Measurements from ENCODE around the gene CT45A9. TPM values are rescaled to one million over a fixed set of nuclear protein-coding genes. Genes with fewer than 3 reads are reported as not detected.
"Not testable (repeated sequence)": the region's sequence is repeated elsewhere in the genome, so short reads cannot be mapped to it uniquely, and the experiment has no call there.

The CT45A9 gene, protein sequence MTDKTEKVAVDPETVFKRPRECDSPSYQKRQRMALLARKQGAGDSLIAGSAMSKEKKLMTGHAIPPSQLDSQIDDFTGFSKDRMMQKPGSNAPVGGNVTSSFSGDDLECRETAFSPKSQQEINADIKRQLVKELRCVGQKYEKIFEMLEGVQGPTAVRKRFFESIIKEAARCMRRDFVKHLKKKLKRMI
- not detected for polyA plus RNA-seq (2012; ENCODE audit: missing spikeins)

DNA sequence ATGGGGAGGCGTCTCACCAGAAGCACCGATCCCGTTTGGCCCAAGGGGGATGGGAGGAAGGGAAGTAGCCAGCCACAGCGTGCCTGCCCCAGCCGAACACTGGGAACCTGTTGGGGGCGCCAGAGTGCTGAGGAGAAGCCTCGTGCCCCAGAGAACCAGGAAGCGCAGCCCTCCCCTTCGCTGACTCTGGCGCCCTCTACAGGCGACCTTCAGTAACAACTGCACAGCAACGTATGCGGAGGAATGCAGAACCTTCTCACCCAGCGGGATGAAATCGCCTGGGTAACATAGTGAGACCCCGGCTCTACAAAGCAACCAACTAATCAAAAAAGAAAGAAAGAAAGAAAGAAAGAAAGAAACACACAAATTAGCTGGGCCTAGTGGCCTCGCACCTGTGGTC lies at the start of gene CT45A9:
Gene CT45A9, minus strand, starts transcription at position 101 of the 400 bp plus-strand sequence. CDS start 3,751 bp downstream, outside the sequence.
- FAIRE-seq; DNase-seq (ENCODE audit: insufficient read length): not testable (repeated sequence)

DNA sequence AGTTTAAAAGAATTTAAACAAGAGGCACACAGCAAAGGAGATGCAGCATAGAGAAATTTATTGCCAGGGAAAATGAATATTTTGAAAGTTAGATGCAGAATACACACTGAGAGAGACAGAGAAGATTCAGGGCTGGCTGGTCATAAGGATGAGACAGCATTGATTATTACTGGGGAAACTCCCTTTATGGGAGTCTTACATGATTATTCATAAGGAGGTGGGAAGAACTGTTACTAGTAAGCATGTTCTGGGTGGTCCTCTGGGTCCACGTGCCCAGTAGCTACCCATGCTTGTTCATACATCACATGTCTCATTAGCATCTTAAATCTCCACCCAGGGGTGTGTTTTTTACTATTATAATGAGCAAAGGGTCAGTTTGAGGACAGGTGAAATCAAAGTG lies 48.9 kb upstream of the CT45A9 start:
- FAIRE-seq, result peak; percentile 81

DNA sequence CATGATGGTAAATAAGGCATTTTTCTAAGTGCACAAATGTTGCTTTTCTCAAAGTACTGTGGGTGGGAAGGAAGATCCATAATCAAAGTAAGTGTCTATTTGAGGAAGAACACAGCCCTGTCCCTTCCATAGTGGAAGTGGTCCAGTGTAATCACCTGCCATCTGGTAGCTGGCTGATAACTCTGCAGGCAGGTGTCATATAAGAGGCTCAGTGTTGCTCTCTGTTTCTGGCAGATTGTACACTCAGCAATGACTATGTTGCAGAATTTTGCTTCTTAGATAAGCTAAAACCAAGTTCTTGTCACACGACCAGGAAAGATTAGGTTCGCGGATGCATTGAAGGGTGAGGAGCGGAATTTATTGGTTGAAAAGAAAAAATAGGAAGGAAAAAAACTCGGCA lies 42.8 kb upstream of the CT45A9 start:
- no peak for FAIRE-seq
- no peak for DNase-seq (ENCODE audit: insufficient read length)
- TF ChIP-seq POLR2AphosphoS5 (IDR thresholded peaks at IDR 0.05; ENCODE audit: low read depth, low read length) (no peak), TAF1 (IDR thresholded peaks at IDR 0.05; ENCODE audit: borderline replicate concordance, low read depth, low read length) (no peak)

More for the DNA sequence above, 48.9 kb upstream of the CT45A9 start:
- DNase-seq (ENCODE audit: insufficient read length), result not testable (repeated sequence)

DNA sequence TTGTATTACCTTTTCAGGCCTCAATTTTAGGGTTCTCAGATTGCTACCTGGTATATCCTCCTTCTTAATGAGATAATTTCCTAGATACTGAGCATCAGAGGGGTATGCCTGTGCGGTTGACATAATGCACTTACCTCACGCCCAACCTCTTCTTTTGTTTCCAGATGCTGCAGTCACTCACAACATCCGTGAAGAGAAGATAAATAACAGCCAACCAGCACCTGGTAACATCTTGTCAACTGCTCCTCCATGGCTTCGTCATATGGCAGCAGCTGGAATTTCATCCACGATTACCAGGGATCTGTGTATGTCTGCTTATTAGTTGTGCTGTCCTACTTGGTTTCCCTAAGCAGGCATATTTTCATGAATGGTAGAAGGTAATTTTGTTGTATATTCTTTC lies 38.6 kb upstream of the CT45A9 start:
- FAIRE-seq (no peak), DNase-seq (ENCODE audit: insufficient read length) (no peak)
- no peak for TF ChIP-seq POLR2A (IDR thresholded peaks at IDR 0.05; ENCODE audit: low read depth, low read length)
- no peak for TF ChIP-seq POLR2AphosphoS5 (IDR thresholded peaks at IDR 0.05; ENCODE audit: low read depth, low read length)
- TF ChIP-seq TAF1 (IDR thresholded peaks at IDR 0.05; ENCODE audit: borderline replicate concordance, low read depth, low read length), result no peak

DNA sequence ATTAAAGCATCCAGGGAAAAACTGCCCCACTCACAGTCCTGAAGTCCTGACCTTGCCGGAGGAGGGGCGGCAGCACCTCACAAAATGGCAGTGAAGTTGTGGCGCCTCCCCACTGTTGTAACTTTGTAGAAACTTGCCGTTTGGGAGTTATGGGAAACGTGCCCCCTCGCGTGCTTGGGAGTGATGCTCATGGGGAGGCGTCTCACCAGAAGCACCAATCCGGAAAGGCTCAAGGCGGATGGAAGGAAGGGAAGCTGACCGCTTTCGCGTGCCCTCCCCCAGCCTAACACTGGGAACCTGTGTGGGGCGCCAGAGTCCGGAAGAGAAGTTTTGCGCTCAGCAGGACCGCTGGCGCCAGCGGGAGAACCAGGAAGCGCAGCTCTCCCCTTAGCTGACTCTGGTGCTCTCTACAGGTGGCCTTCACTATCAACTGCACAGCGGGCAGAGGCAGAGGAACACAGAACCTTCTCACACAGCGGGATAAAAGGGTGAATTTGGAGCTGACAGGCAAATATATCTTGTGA lies 21.7 kb upstream of the CT45A9 start, which contains the start of the genes CT45A10 and SAGE1:
Gene CT45A10, minus strand, starts transcription at position 151 of the 524 bp plus-strand sequence. CDS start 8,100 bp downstream, outside the sequence.
Gene SAGE1, plus strand, starts transcription at position 423 of the 524 bp plus-strand sequence. CDS start 2,527 bp downstream, outside the sequence.
- TF ChIP-seq POLR2AphosphoS5 (IDR thresholded peaks at IDR 0.05; ENCODE audit: low read depth, low read length) (no peak), POLR2A (IDR thresholded peaks at IDR 0.05; ENCODE audit: low read depth, low read length) (no peak), TAF1 (IDR thresholded peaks at IDR 0.05; ENCODE audit: borderline replicate concordance, low read depth, low read length) (no peak)
- FAIRE-seq, result no peak
- no peak for DNase-seq (ENCODE audit: insufficient read length)

DNA sequence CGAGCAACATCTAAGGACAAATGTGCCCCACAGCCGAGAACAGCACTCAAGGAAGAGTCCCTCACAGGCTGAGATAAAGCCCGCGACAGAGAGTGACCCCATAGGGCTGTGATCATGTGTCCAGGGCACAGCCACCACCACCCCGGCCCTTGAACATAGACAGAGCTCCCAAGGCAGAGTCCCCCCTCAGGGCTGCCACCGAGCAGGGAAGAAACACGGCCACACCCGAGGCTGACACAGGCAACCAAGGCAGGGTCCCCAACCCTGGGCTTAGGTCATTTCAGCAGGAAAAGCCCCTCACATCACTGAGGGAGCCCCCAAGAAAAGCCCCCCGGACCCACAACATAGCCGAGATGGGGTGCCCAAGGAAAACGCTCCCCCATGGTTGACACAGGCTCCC lies 21.2 kb upstream of the CT45A9 start:
- TF ChIP-seq POLR2A (IDR thresholded peaks at IDR 0.05; ENCODE audit: low read depth, low read length), result no peak
- TF ChIP-seq TAF1 (IDR thresholded peaks at IDR 0.05; ENCODE audit: borderline replicate concordance, low read depth, low read length), result no peak
- TF ChIP-seq POLR2AphosphoS5 (IDR thresholded peaks at IDR 0.05; ENCODE audit: low read depth, low read length), result no peak
- FAIRE-seq (no peak), DNase-seq (ENCODE audit: insufficient read length) (no peak)

DNA sequence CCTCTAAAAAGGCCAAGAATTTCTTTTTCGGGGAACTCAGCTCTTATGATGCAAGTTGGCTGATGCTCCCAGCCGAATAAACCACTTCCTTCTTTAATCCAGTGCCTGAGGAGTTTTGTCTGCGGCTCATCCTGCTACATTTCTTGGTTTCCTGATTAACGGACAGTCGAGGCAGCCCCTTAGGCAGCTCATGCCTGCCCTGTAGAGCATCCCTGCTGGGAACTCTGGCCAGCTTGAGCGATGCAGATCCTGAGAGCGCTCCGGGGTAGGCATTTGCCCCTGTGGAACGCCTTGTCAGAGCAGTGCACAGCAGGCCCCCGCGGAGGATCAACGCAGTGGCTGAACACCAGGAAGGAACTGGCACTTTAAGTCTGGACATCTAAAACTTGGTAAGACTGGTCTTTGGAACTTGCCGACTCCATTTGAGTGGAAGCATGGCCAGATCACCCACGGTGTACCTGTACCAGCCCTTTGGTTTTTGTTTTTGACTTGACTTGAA lies 18.5 kb upstream of the CT45A9 start:
- FAIRE-seq (no peak), DNase-seq (ENCODE audit: insufficient read length) (no peak)
- no peak for TF ChIP-seq POLR2AphosphoS5 (IDR thresholded peaks at IDR 0.05; ENCODE audit: low read depth, low read length)
- no peak for TF ChIP-seq POLR2A (IDR thresholded peaks at IDR 0.05; ENCODE audit: low read depth, low read length)
- TF ChIP-seq TAF1 (IDR thresholded peaks at IDR 0.05; ENCODE audit: borderline replicate concordance, low read depth, low read length), result no peak

DNA sequence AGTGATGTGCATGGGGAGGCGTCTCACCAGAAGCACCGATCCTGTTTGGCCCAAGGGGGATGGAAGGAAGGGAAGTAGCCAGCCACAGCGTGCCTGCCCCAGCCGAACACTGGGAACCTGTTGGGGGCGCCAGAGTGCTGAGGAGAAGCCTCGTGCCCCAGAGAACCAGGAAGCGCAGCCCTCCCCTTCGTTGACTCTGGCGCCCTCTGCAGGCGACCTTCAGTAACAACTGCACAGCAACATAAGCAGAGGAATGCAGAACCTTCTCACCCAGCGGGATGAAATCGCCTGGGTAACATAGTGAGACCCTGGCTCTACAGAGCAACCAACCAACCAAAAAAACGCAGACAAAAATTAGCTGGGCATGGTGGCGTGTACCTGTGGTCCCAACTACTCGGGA lies 17.4 kb upstream of the CT45A9 start:
- DNase-seq (ENCODE audit: insufficient read length); FAIRE-seq: not testable (repeated sequence)

DNA sequence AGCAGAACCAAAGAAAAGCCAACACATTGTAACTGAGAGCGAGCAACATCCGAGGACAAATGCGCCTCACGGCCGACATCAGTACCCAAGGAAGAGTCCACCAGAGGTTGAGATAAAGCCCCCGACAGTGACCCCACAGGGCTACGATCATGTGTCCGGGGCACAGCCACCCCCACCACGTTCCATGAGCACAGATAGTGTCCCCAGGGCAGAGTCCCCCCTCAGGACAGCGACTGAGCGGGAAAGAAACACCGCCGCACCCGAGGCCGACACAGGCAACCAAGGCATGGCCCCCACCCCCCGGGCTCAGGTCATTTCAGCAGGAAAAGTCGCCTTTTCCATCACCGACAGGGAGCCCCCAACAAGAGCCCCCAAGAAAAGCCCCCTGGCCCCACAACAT lies 16.6 kb upstream of the CT45A9 start:
- FAIRE-seq; DNase-seq (ENCODE audit: insufficient read length): not testable (repeated sequence)

DNA sequence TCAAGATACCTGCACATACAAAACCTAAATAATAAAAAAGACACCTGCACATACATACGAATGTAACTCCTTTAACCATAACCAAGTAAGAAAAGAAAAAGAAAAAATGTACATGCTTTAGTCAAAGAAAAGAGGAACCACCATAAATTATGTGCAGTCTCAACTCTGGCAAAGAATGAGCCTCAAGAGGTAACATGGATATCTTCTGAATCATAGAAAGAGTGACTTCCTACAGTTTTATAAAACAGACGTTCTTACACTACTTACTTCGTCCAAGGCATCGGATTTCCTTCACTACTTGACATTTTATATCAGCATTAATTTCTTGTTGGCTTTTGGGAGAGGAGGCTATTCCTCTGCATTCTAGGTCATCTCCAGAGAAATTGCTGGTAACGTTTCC lies 11.1 kb upstream of the CT45A9 start:
- FAIRE-seq; DNase-seq (ENCODE audit: insufficient read length): not testable (repeated sequence)

DNA sequence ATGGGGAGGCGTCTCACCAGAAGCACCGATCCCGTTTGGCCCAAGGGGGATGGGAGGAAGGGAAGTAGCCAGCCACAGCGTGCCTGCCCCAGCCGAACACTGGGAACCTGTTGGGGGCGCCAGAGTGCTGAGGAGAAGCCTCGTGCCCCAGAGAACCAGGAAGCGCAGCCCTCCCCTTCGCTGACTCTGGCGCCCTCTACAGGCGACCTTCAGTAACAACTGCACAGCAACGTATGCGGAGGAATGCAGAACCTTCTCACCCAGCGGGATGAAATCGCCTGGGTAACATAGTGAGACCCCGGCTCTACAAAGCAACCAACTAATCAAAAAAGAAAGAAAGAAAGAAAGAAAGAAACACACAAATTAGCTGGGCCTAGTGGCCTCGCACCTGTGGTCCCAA lies 17.2 kb downstream of the CT45A9 start, which contains the start of gene CT45A8:
Gene CT45A8, minus strand, starts transcription at position 101 of the 400 bp plus-strand sequence. CDS start 3,755 bp downstream, outside the sequence.
- FAIRE-seq; DNase-seq (ENCODE audit: insufficient read length): not testable (repeated sequence)

DNA sequence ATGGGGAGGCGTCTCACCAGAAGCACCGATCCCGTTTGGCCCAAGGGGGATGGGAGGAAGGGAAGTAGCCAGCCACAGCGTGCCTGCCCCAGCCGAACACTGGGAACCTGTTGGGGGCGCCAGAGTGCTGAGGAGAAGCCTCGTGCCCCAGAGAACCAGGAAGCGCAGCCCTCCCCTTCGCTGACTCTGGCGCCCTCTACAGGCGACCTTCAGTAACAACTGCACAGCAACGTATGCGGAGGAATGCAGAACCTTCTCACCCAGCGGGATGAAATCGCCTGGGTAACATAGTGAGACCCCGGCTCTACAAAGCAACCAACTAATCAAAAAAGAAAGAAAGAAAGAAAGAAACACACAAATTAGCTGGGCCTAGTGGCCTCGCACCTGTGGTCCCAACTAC lies 34.4 kb downstream of the CT45A9 start, which contains the start of gene CT45A7:
Gene CT45A7, minus strand, starts transcription at position 101 of the 400 bp plus-strand sequence. CDS start 3,747 bp downstream, outside the sequence.
- DNase-seq (ENCODE audit: insufficient read length); FAIRE-seq: not testable (repeated sequence)

DNA sequence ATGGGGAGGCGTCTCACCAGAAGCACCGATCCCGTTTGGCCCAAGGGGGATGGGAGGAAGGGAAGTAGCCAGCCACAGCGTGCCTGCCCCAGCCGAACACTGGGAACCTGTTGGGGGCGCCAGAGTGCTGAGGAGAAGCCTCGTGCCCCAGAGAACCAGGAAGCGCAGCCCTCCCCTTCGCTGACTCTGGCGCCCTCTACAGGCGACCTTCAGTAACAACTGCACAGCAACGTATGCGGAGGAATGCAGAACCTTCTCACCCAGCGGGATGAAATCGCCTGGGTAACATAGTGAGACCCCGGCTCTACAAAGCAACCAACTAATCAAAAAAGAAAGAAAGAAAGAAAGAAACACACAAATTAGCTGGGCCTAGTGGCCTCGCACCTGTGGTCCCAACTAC lies 51.7 kb downstream of the CT45A9 start, which contains the start of gene CT45A2:
Gene CT45A2, minus strand, starts transcription at position 101 of the 400 bp plus-strand sequence. CDS start 3,747 bp downstream, outside the sequence.
- DNase-seq (ENCODE audit: insufficient read length); FAIRE-seq: not testable (repeated sequence)
